Globus pallidus (tissue), 1 donor: Measurements from ENCODE around the gene KIF25.
A peak's percentile ranks its signal among the peaks of the same experiment; 100 is the strongest.

Experiments used
- DNase-seq: peaks from one replicate; pipeline ENCODE4 v3.0.0-alpha.2; 2015; ENCODE audit warnings: low spot score

KIF25 gene, protein sequence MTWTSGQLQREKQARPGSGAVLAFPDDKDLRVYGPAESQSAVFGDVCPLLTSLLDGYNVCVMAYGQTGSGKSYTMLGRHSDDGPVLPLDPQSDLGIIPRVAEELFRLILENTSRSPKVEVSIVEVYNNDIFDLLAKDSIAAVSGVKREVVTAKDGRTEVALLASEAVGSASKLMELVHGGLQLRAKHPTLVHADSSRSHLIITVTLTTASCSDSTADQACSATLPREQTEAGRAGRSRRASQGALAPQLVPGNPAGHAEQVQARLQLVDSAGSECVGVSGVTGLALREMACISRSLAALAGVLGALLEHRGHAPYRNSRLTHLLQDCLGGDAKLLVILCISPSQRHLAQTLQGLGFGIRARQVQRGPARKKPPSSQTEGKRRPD

DNA sequence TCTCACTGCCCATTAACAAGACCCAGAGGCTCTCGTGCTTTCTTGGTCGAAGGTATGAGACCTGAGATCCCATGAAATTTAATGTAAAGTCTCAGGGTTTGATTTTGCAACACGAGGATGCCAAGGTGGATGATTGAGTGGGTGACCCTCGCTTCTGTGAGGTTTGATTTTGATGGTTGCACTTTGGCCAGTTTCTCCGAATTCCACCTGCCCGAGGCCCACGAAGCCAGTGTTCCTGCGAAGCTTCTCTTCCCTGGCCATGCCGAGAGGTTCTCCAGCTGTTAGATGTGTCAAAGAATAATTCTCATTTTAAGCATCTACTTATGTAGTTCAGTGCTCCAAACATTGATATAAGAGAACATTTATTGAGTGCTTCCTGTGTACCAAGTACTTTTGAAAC, at the start of gene KIF25:
Gene KIF25 (plus strand): TSS at position 30 of the 400 bp plus-strand sequence. CDS start 31,915 bp downstream, outside the sequence.
- no peak for DNase-seq

DNA sequence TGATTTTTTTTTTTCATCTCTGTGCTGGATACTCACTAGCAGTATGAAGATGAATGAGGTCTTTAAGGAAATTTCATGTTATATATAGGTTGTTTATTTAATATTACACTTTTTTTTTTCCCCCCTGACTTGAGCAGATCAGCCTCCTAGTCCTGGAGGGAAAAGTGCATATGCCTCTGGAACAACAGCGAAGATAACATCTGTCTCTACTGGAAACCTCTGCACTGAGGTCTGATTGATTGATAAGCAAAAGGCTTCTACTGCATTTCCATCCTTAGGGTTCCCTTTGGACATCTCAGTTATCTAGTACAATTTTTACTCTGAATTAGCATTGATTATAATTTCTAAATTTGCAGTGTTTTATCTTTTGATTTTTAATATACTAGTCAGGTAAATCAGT, 49.8 kb upstream of the KIF25 start:
- DNase-seq = no peak

DNA sequence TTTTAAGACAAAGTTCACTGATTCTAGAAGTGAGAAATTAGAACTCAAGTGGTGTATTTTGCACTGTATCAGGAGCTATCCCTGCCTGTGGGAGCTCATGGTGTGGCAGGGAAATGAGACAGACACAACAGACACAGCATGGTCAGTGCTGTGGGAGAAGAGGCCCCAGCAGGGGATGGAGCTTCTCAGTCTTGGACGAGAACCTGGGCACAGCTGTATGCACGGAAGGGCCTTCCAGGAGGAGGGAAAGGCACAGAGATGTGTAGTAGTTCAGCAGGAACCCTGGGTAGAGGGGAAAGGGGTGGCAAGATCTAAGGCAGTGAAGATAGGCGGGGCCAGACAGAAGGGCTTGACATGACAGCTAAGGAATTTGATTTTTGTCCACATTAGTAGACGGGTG, 48.8 kb upstream of the KIF25 start:
- DNase-seq = no peak

DNA sequence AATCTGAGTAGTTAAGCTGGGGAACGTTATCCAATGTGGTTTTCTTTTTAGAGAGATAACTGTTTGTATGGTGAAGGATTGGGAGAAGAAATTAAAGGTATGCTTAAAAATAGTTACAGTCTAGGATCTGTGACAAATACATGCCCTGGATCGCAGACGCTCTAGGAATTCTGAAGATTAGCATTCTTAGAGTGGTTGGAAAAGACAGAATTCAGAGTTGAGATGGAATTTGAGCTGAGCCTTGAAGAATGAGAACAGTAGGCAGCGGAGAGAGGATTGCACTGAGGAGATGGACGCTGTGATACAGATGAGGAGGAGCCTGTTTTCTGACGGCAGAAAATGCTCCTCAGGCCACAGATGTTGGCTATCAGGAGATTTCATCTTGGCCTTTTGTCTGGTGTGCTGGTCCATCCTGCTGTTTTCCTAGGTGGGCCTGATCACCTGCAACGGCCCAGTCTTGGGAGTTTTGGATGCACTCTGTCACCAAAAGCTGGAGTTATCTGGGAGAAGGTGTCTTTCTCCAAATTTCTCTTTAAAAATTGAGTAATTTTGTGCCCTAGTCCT, 48.3 kb upstream of the KIF25 start:
- DNase-seq = no peak

DNA sequence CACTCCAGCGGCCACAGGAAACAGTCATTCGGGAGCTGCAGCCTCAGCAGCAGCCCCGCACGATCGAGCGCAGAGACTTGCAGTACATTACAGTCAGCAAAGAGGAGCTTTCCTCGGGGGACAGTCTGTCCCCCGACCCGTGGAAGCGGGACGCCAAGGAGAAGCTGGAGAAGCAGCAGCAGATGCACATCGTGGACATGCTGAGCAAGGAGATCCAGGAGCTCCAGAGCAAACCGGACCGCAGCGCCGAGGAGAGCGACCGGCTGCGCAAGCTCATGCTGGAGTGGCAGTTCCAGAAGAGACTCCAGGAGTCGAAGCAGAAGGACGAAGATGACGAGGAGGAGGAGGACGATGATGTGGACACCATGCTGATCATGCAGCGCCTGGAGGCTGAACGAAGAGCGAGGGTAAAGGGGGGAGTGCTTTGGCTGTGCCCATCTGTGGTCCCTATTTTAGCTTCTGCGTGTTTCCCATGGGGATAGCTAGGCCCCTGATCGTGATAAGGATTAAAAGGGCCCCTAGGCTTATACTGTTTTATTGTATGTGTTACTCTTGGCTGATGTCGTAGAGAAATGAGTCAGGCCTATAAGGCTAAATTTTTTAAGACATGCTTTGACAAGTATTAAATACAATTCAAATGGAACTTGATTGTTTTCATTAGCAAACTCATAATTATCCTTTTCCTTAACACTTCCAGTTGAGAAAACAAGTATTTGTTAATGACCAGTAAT, 45.5 kb upstream of the KIF25 start:
- DNase-seq = no peak

DNA sequence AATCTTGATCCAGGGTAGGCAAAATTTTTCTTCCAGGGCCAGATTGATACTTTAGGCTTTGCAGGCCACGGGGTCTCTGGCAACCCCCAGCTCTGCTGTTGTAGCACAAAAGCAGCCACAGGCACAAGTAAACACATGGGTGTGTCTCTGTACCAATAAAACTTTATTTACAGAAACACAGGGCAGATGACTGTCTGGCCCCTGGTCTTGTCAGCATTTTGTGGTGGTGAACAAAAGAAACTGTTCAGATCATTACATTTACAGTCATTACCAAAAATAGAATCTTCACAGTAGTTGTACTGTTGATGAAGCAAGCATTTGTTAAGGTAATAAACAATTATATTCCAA, 45.0 kb upstream of the KIF25 start:
- DNase-seq = no peak

DNA sequence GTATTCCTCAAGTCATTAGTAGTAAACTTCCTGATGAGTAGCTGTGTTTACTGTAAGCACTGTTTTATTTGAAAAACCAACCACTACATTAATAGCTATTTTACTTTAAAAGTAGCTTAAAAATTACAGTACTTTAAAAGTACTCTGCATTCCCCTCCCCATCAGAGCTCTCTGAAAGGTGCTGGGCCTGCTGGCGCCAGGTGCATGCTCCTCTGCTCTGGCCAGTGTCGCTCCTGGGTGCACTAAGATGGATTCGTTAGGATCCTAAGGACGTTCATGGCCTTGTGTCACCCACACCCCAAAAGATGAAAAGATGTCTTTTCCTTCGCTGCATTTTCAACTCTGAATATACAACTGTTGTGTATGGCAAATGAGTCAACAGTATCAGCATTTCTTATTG, 43.9 kb upstream of the KIF25 start:
- no peak for DNase-seq

DNA sequence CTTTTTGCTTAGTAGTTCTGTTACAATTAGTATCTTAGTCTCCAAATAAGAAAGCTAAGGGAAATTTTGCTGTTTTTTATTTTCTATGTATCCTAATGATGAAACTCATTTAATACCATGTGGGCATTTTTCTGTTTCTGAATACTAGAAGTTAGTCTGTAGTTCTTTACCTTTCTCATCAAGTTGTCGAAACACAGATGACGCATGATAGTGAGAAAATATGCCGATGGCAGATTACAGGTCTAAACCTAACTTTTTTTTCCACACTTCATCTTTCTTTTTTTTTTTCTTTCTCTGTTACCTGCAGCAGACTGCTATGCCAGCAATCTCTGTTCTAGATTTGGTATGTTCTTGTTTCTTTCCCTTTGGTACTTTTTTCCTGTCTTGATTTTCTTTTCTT, 43.3 kb upstream of the KIF25 start:
- no peak for DNase-seq

DNA sequence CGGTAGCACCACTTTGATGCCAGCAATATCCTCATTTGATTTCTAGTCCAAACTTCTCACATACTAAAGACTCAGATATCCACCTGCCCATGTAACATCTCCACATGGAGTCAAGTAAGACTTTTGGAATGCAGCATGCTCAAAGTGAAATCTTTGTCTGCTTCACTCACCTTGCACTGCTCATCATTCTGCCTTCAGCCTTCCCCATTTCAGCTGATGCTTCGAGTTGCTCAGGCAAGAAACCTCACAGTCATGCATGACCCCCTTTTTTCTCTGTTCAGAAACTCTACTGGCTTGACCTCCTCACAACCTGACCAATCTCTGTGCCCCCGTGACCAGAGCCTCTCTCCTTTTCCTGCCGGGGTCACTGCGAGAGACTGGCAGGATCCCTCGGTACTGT, 41.0 kb upstream of the KIF25 start:
- DNase-seq = no peak

DNA sequence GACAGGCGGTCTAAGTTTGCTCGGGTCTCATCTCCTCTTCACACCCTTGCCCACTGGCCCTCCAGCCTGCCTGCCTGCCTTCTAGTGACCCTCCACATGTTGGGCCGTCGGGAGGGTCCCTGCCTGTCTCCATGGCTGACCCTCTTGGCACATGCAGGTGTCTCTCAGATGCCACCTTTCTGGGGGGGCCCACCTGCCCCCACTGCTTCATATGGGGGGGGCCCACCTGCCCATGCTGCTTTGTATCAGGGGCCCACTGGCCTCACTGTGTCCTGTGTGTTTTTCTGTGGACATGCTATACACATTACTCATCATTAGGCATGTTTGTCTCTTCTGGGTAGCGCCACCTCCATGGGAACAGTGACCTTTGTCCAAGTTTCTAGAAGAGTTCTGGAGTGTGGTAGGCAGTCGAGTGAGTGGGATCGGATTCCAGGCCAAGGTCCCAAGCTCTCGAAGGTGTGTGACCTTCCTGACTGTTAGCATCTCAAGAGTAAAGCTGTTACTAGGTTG, 40.4 kb upstream of the KIF25 start:
- DNase-seq = no peak

DNA sequence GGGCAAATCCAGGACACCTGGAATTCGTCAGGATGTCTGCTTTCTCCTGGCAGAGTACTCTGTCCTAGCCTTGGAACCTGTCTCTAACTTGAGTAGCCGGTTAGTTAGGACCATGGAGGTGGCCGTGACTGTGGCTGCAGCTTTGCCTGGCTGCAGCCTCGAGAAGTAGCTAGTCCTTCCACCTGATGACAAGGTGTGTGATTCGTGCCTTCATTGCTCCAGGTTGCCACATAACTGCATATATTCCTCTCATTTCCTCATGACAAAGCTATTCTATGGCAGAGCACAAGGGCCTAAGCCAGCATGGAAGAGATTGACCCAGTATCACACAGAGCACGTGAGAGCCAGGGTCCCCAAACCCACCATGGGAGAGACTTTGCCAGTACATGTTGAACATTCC, 39.8 kb upstream of the KIF25 start:
- no peak for DNase-seq

DNA sequence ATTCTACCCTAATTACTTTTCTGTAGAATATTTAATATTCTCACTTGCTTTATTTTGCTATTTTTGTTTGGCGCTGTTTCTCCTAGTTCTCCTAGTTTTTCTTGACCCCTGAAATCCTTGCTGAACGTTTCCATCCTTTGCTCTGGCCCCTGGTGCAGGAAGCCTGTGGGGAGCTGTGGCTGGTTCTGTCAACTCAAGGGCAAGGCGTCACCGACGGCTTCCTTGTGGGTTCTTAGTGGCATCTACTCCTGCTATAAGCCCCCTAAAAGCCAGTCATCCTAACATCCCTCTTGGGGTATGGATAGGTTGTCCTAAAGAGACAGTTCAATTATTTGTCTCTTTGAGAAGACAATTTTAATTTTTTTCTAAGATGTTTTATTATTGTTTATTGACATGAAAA, 36.9 kb upstream of the KIF25 start:
- no peak for DNase-seq

DNA sequence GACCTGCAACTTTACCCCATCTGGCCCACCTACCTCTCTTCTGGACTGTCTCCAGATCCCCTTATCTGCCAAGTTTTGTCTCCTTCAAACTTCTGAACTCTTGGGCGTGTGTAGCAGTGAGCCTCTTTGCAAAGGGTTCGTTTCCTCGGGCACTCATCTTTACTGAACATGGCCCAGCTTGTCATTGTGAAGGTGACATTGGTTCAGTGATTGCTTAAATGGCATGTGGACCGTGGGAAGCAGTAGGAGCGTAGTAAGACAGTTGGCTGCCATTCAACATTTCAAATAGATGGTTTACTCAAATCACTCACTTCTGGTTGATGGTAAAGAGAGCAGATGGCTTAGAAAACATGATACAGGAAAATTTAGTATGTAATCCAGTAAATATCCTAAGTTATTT, 34.8 kb upstream of the KIF25 start:
- no peak for DNase-seq

DNA sequence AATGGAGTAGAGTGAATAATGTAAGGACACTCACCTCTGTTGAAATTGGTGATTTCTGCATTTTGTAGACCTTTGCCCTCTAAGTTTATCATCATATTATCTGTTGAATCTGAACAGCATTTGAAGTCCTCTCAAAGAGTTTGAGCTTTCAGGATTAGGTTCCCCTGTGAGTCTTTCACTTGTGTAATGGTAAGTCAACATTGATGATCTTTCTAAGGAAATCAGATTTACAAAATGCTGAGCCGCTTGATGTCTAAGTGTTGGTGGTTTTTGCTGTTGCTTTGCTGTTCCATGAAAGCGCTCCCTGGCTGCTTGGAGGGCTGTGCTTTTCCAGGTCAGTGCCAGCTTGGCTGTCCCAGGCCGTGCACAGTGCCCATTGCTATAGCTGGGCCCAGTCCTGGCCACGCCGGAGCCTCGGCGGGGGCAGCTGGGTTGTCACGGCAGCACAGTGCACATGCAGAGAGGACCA, 33.8 kb upstream of the KIF25 start:
- peak; percentile 55 for DNase-seq

DNA sequence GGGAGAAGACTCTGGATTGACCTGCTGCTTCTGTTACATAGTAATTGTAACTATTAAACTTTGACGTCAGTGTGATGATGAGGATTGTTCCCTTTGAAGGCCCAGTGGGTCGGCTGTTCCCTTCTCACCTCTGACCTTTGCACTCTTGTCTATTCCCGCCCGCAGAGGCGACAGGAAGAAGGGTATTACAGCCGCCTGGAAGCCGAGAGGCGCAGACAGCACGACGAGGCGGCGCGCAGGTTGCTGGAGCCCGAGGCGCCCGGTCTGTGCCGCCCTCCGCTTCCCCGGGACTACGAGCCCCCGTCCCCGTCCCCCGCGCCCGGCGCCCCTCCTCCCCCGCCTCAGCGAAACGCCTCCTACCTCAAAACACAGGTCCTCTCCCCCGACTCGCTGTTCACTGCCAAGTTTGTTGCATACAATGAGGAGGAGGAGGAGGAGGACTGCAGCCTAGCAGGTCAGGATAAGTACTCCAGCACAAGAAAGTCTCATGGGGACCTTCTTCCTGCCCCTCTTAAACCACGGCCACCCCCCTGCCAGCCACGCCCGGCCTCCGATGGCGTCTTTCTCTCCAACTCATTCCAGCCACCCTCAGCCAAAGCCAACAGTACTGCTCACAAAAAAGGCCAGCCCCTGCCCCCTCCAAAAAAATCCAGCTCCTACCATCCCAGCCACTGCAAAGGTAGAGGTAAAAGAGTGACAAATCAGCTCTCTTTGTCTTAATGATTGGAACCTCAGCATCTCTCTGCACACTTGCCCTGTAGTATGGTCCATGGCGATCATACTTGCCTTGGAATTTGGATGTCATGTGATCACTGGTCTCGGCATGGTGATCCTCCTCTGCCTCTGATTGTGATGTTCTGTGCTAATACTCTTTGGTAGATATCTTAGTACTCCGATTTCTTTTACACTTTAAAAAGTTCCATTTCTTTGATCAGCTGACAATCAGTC, 31.6 kb upstream of the KIF25 start:
- no peak for DNase-seq

DNA sequence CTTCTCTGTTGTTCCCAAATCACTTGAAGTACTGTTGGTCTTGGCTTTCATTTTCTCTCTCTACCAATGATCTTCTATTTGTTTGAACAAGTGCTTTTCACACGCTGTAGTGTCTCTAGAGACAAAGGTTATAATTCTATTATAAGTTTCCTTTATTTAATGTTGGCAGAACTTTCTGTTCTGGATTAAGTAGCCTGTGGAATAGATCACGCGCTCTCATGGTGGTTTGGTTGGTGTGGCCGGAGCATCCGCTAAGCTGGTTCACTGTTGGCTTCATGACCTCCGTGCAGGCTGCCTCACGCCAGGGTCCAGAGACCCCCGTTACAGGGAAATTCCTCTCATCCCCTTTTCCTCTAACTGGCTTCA, 30.9 kb upstream of the KIF25 start:
- no peak for DNase-seq

DNA sequence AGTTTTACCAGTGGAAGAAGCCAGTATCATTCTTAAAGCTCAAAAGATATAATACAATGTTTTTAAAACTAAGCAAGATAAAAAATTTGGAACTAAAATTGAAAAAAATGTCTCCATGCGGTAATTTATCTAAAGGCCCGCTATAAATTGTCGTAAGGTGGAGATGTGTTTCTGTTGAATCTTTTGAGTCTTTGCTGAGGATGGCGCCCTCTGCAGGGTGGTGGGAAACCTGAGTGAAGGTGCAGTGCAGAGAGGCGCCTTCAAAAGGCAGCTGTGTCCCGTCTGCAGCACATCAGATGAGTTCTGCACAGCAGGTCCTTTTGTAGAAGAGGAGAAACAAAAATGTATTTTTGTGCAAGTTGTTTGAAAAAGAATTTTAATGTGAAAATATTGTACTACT, 29.4 kb upstream of the KIF25 start:
- DNase-seq = no peak

DNA sequence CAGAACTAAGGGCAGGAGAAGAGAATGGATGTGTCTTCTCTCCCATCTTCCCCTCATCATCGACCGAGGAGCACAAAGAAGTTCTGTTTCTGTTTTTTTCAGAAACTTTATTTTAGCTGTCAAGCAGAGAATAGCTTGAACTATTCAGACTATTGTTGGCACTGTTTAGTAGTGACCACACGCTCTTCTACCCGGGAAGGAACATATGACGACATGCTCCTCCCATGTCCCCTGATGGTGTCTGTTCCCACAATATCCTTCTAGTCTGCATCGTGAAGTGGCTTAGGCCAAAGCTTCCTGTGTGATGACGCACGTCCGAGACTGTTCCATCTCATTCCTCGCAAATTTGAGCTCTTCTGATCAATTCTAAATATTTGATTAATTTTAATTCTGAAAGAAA, 27.2 kb upstream of the KIF25 start:
- peak; percentile 75 for DNase-seq

DNA sequence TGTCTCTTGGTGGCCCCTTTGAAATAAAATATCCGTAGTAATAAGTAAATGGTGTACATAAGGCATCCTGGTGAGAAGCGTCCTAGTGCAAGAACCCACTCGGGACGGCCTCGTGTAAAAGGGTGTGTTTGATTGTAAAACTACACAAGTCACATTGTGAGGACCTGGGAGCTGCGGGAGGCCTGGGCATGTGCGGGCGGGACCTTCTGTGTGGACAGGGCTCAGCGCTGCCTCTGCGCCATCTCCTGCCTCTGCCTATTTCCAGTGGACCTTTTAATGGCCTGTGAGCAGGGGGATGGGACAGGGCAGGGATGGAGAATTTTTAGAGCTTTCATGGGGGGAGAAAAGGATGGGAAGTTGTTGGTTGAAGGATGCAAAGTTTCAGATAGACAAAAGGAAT, 25.3 kb upstream of the KIF25 start:
- no peak for DNase-seq

DNA sequence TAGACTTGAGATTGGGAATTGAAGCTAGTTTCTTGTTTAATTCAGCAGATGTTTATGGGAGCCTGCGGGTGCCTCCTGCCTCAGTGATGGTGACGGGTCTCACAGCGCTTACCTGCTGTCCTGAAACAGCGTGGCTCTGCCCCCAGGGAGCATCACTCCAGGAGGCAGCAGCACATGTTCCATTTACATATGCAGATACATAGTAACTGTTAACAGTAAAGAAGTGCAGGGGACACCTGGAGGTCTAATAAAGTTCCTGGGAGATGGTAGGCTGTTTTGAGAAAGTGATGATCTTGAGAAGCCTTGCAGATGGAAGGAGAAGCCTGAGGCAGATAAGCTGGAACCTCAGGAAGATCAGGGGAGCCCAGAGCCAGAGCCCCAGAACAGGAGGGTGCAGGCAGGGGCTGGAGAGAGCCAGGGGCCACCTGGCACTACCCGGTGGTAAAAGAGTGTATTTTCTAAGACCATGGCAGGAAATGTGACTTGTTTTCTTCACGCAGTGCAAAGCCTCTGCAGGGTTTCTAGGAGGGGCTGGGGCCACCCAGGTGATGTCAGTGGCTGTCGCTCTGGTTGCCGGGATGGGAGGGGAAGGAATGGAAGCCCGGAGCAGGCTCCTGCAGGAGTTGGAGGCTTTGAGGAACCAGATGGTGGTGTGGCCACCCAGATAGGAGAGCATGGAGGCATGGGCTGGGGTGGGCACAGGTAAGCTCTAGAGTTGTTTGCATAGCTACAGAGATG, 24.2 kb upstream of the KIF25 start:
- DNase-seq = no peak

DNA sequence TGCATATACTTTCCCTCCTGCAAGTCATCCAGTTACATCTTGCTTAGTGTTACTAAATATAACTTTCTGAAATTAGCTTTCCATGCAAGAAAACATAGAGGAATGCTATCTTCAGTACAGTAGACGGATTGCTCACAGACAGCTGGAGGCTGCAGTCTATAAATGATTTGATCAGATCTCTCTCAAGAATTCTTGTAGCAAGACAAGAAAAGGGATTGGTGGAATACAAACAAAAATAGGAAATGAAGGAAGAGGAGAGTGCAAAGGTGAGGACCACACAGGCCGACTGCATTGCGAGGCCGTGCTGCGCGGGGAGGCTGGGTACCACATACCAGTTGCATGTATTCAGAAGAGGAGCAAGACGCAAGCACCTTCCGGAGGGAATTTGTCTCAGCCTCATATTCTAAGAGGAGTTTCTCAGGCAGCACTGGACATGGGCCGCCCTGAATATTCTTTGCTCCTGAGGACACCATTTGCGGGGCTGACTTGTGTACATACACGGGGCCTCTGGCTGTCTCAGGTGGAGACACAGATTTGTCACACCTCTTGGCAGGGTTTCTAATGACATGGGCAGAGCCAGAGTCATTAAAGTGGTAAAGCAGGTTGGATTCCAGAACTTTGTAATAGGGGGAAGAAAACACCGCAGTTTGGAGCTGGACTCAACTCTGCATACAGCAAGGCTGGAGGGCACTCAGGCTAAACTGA, 22.7 kb upstream of the KIF25 start:
- no peak for DNase-seq
